H9 (cell line): ENCODE measurements around the gene TBP. TPM values are rescaled to one million over a fixed set of nuclear protein-coding genes. Genes with fewer than 3 reads are reported as not detected.

Experiments
- DNase-seq: peaks from one replicate; pipeline ENCODE4 v3.0.0-alpha.2; 2017
- H2AFZ ChIP-seq: one replicate; pipeline ENCODE4 v1.6.1; 2013; ENCODE audit warnings: mild to moderate bottlenecking, low read length, control low read depth, moderate library complexity
- H2AK5ac ChIP-seq: 2 replicates; pipeline ENCODE4 v1.6.1; 2013; ENCODE audit warnings: low read length, control low read depth, mixed read lengths; ENCODE audit not compliant: insufficient read length
- H2BK120ac ChIP-seq: one replicate; pipeline ENCODE4 v1.6.1; 2013; ENCODE audit warnings: low read depth, mild to moderate bottlenecking, low read length, control low read depth, inconsistent platforms; ENCODE audit not compliant: poor library complexity, severe bottlenecking
- H2BK12ac ChIP-seq: 2 replicates; pipeline ENCODE4 v1.6.1; 2013; ENCODE audit warnings: low read length, control low read depth, mixed read lengths, low read depth; ENCODE audit not compliant: insufficient read length
- H2BK15ac ChIP-seq: 2 replicates; pipeline ENCODE4 v1.6.1; 2013; ENCODE audit warnings: low read depth, low read length, control low read depth
- H2BK20ac ChIP-seq: one replicate; pipeline ENCODE4 v1.6.1; 2013; ENCODE audit warnings: low read depth, mild to moderate bottlenecking, low read length, control low read depth, inconsistent platforms; ENCODE audit not compliant: poor library complexity, severe bottlenecking
- H2BK5ac ChIP-seq: 2 replicates; pipeline ENCODE4 v1.6.1; 2013; ENCODE audit warnings: low read length, control low read depth, mixed read lengths; ENCODE audit not compliant: insufficient read length
- H3K14ac ChIP-seq: 2 replicates; pipeline ENCODE4 v1.6.1; 2013; ENCODE audit warnings: low read length, control low read depth; ENCODE audit not compliant: insufficient read depth
- H3K18ac ChIP-seq: 2 replicates; pipeline ENCODE4 v1.6.1; 2013; ENCODE audit warnings: low read depth, mild to moderate bottlenecking, mixed read lengths, low read length, control low read depth; ENCODE audit not compliant: insufficient read length
- H3K23ac ChIP-seq: 2 replicates; pipeline ENCODE4 v1.6.1; 2013; ENCODE audit warnings: low read length, control low read depth, mixed read lengths, low read depth; ENCODE audit not compliant: insufficient read length
- H3K23me2 ChIP-seq: 2 replicates; pipeline ENCODE4 v1.6.1; 2013; ENCODE audit warnings: low read depth, mild to moderate bottlenecking, mixed read lengths, low read length, control low read depth; ENCODE audit not compliant: insufficient read length, poor library complexity, severe bottlenecking
- H3K27ac ChIP-seq: 2 replicates; pipeline ENCODE4 v1.5.1; 2013; ENCODE audit warnings: low read length, control low read depth, mixed read lengths, low read depth; ENCODE audit not compliant: insufficient read length
- H3K27me3 ChIP-seq: 2 replicates; pipeline ENCODE4 v1.6.1; 2013; ENCODE audit warnings: low read length, control low read depth, inconsistent platforms; ENCODE audit not compliant: insufficient read depth
- H3K4ac ChIP-seq: 2 replicates; pipeline ENCODE4 v1.6.1; 2013; ENCODE audit warnings: low read depth, mild to moderate bottlenecking, control low read depth, inconsistent platforms, low read length, moderate library complexity
- H3K4me1 ChIP-seq: 2 replicates; pipeline ENCODE4 v1.6.1; 2013; ENCODE audit warnings: low read length, control low read depth, inconsistent platforms; ENCODE audit not compliant: insufficient read depth
- H3K4me2 ChIP-seq: 2 replicates; pipeline ENCODE4 v1.6.1; 2013; ENCODE audit warnings: low read length, control low read depth, mixed read lengths; ENCODE audit not compliant: insufficient read length, insufficient read depth
- H3K56ac ChIP-seq: 2 replicates; pipeline ENCODE4 v1.6.1; 2013; ENCODE audit warnings: low read depth, mild to moderate bottlenecking, mixed read lengths, low read length, control low read depth; ENCODE audit not compliant: insufficient read length
- H3K79me1 ChIP-seq: 2 replicates; pipeline ENCODE4 v1.6.1; 2013; ENCODE audit warnings: low read depth, mild to moderate bottlenecking, moderate library complexity, low read length, control low read depth, inconsistent platforms; ENCODE audit not compliant: insufficient read depth, poor library complexity, severe bottlenecking
- H3K79me2 ChIP-seq: 2 replicates; pipeline ENCODE4 v1.6.1; 2013; ENCODE audit warnings: low read length, control low read depth, inconsistent platforms; ENCODE audit not compliant: insufficient read depth
- H3K9ac ChIP-seq: 2 replicates; pipeline ENCODE4 v1.6.1; 2013; ENCODE audit warnings: low read length, control low read depth, mixed read lengths; ENCODE audit not compliant: insufficient read length; ENCODE audit errors: extremely low read depth
- H3K9me3 ChIP-seq: one replicate; pipeline ENCODE4 v1.6.1; 2013; ENCODE audit warnings: low read depth, low read length, inconsistent platforms; ENCODE audit not compliant: control insufficient read depth
- H3T11ph ChIP-seq: one replicate; pipeline ENCODE4 v1.6.1; 2013; ENCODE audit warnings: mild to moderate bottlenecking, low read length, control low read depth, inconsistent platforms
- H4K20me1 ChIP-seq: one replicate; pipeline ENCODE4 v1.6.1; 2013; ENCODE audit not compliant: control insufficient read depth, insufficient read length, insufficient read depth
- H4K5ac ChIP-seq: 2 replicates; pipeline ENCODE4 v1.6.1; 2013; ENCODE audit warnings: low read depth, mild to moderate bottlenecking, mixed read lengths, low read length, control low read depth; ENCODE audit not compliant: insufficient read length
- H4K8ac ChIP-seq: replicated peaks from 2 replicates; pipeline ENCODE4 v1.6.1; 2013; ENCODE audit warnings: low read length, control low read depth, mixed read lengths, low read depth; ENCODE audit not compliant: insufficient read length
- H4K91ac ChIP-seq: 2 replicates; pipeline ENCODE4 v1.6.1; 2013; ENCODE audit warnings: low read depth, mild to moderate bottlenecking, moderate library complexity, mixed read lengths, low read length, control low read depth; ENCODE audit not compliant: insufficient read length
- H3K27ac Mint-ChIP-seq, 3 experiments: 2 replicates in 2 of 3; 3 replicates in 1 of 3; pipeline ENCODE4 v1.8.0; 2020 to 2021; ENCODE audit warnings: mixed read lengths in 3 of 3, mild to moderate bottlenecking in 1 of 3, moderate library complexity in 1 of 3
- H3K27me3 Mint-ChIP-seq: 2 replicates; pipeline ENCODE4 v1.8.0; 2021; ENCODE audit warnings: low read depth, mild to moderate bottlenecking, moderate library complexity, mixed read lengths
- H3K36me3 Mint-ChIP-seq, 3 experiments: 2 replicates in 2 of 3; 3 replicates in 1 of 3; pipeline ENCODE4 v1.8.0; 2020 to 2021; ENCODE audit warnings: low read depth in 3 of 3, mixed read lengths in 3 of 3; ENCODE audit not compliant: insufficient read depth in 1 of 3
- H3K4me1 Mint-ChIP-seq, 2 experiments: 2 replicates each; pipeline ENCODE4 v1.8.0; 2020; ENCODE audit warnings: mixed read lengths in 2 of 2
- H3K4me3 Mint-ChIP-seq, 2 experiments: 2 replicates in 1 of 2; 3 replicates in 1 of 2; pipeline ENCODE4 v1.8.0; 2020 to 2021; ENCODE audit warnings: mild to moderate bottlenecking in 2 of 2, mixed read lengths in 2 of 2, moderate library complexity in 1 of 2
- H3K9me3 Mint-ChIP-seq, 2 experiments: 2 replicates in 1 of 2; 3 replicates in 1 of 2; pipeline ENCODE4 v1.8.0; 2020; ENCODE audit warnings: mild to moderate bottlenecking in 2 of 2, mixed read lengths in 2 of 2, moderate library complexity in 1 of 2
- CTCF ChIP-seq: fragments of 200-600 bp; sonication (generic); conservative IDR thresholded peaks from 3 replicates; pipeline ENCODE4 v1.8.0; 2021; ENCODE audit warnings: antibody characterized with exemption, mild to moderate bottlenecking
- WGBS: extraction: QIAGEN DNeasy Blood & Tissue Kit; methylation state at CpG from one replicate; pipeline ENCODE4 v1.1.7; 2013; ENCODE audit warnings: missing lambda C conversion rate, low lambda C conversion rate, mixed read lengths; ENCODE audit not compliant: insufficient read length; ENCODE audit errors: extremely low coverage; 5-methylcytosine and 5-hydroxymethylcytosine counted together
- total RNA-seq: library from RNA; stranded (reverse); gene quantifications from 2 replicates; pipeline ENCODE4 v1.2.1, GENCODE V29; 2021

Gene TBP
- total RNA-seq, 1 experiment from 2014 or later: 22.6 TPM

GRCh38 chr6:170532867-170533488 lies 21.2 kb upstream of the TBP start:
- Histone ChIP-seq H4K8ac (no peak overlapping the region), H4K91ac (no peak overlapping the region), H2BK12ac (no peak overlapping the region), H3K18ac (no peak overlapping the region), H3K27ac (no peak overlapping the region), H2BK5ac (no peak overlapping the region), H3K9ac (no peak overlapping the region), H3K79me1 (no peaks in the 10 kb centered on the region), H3K14ac (no peak overlapping the region), H3K23me2 (no peaks in the 10 kb centered on the region), H3K79me2 (no peaks in the 10 kb centered on the region), H3K27me3 (no peaks in the 10 kb centered on the region), H2BK120ac (no peak overlapping the region), H2BK15ac (no peak overlapping the region), H3K56ac (no peak overlapping the region), H2AFZ (no peak overlapping the region), H3T11ph (no peak overlapping the region), H4K5ac (no peak overlapping the region), H3K9me3 (no peaks in the 10 kb centered on the region), H2BK20ac (no peak overlapping the region), H4K20me1 (no peaks in the 10 kb centered on the region), H3K4ac (no peak overlapping the region), H3K4me2 (no peak overlapping the region), H3K4me1 (no peaks in the 10 kb centered on the region), H3K23ac (no peak overlapping the region), H2AK5ac (no peak overlapping the region)
- no peak for DNase-seq
- Mint-ChIP-seq H3K27me3 (no peaks in the 10 kb centered on the region), H3K4me1 (peaks cover 0 to 2% of the 10 kb centered on the region in 2 experiments; a peak in 1 of 4 replicates), H3K36me3 (peaks cover 22 to 44% (median 36%) of the 10 kb centered on the region in 3 experiments; a peak in 6 of 7 replicates), H3K4me3 (no peak overlapping the region), H3K9me3 (no peaks in the 10 kb centered on the region), H3K27ac (no peak overlapping the region)
- TF ChIP-seq CTCF: no peak
- WGBS: no CpG with 5 or more reads among the region's 7 CpGs
